ENCODE data around the gene DSC1.
"Not testable (repeated sequence)": the region's sequence is repeated elsewhere in the genome, so short reads cannot be mapped to it uniquely, and the experiment has no call there.

DSC1 gene

GRCh38 chr18:31199190-31199769 is 36.6 kb upstream of the DSC1 start:
- WGBS = 97% methylated on average over 5 of the region's 5 CpGs
- Histone ChIP-seq H3K4me3 (ENCODE audit: low read length) (no peak overlapping the region), H3K4me1 (ENCODE audit: insufficient read depth, low read length) (peaks cover 10% of the 10 kb centered on the region; the same call in 1 of the 2 replicates), H3K27ac (ENCODE audit: low read depth, low read length) (no peak overlapping the region), H3K27me3 (ENCODE audit: insufficient read depth, low read length) (no peaks in the 10 kb centered on the region), H3K9me3 (ENCODE audit: insufficient read depth, low read depth, low read length) (no peaks in the 10 kb centered on the region), H3K9ac (ENCODE audit: low read depth, low read length) (no peak overlapping the region), H3K36me3 (ENCODE audit: insufficient read depth, low read length) (no peaks in the 10 kb centered on the region)

- Histone ChIP-seq H3K9ac (ENCODE audit: low read depth, low read length) (no peak overlapping the region), H3K27me3 (ENCODE audit: insufficient read depth, low read length) (no peaks in the 10 kb centered on the region), H3K36me3 (ENCODE audit: insufficient read depth, low read length) (no peaks in the 10 kb centered on the region), H3K4me1 (ENCODE audit: insufficient read depth, low read length) (peaks cover 5% of the 10 kb centered on the region; the same call in 1 of the 2 replicates), H3K27ac (ENCODE audit: low read depth, low read length) (no peak overlapping the region), H3K9me3 (ENCODE audit: insufficient read depth, low read depth, low read length) (no peaks in the 10 kb centered on the region), H3K4me3 (ENCODE audit: low read length) (no peak overlapping the region)
- 90% methylated on average over 2 of the region's 2 CpGs for WGBS
These were observed 35.0 kb upstream of the DSC1 start for GRCh38 chr18:31197676-31198075.

- WGBS = 90% methylated on average over 3 of the region's 3 CpGs
- no peak overlapping the region for H3K9ac ChIP-seq (ENCODE audit: low read depth, low read length)
- H3K4me3 ChIP-seq (ENCODE audit: low read length) = no peak overlapping the region
- H3K27ac ChIP-seq (ENCODE audit: low read depth, low read length) = no peak overlapping the region
- H3K27me3 ChIP-seq (ENCODE audit: insufficient read depth, low read length) = no peaks in the 10 kb centered on the region
- no peaks in the 10 kb centered on the region for H3K36me3 ChIP-seq (ENCODE audit: insufficient read depth, low read length)
- H3K9me3 ChIP-seq (ENCODE audit: insufficient read depth, low read depth, low read length) = no peaks in the 10 kb centered on the region
- H3K4me1 ChIP-seq (ENCODE audit: insufficient read depth, low read length) = peaks cover 17% of the 10 kb centered on the region
These were observed 32.4 kb upstream of the DSC1 start for GRCh38 chr18:31195063-31195462.

- H3K4me3 ChIP-seq (ENCODE audit: low read length) = no peak overlapping the region
- no peak overlapping the region for H3K9ac ChIP-seq (ENCODE audit: low read depth, low read length)
- no peaks in the 10 kb centered on the region for H3K9me3 ChIP-seq (ENCODE audit: insufficient read depth, low read depth, low read length)
- H3K27me3 ChIP-seq (ENCODE audit: insufficient read depth, low read length) = no peaks in the 10 kb centered on the region
- H3K36me3 ChIP-seq (ENCODE audit: insufficient read depth, low read length) = no peaks in the 10 kb centered on the region
- H3K4me1 ChIP-seq (ENCODE audit: insufficient read depth, low read length) = peaks cover 17% of the 10 kb centered on the region
- no peak overlapping the region for H3K27ac ChIP-seq (ENCODE audit: low read depth, low read length)
These were observed 29.6 kb upstream of the DSC1 start for GRCh38 chr18:31192086-31192776.

GRCh38 chr18:31190919-31191318 is 28.3 kb upstream of the DSC1 start:
- Histone ChIP-seq H3K4me1 (ENCODE audit: insufficient read depth, low read length) (peaks cover 17% of the 10 kb centered on the region), H3K9me3 (ENCODE audit: insufficient read depth, low read depth, low read length) (no peaks in the 10 kb centered on the region), H3K4me3 (ENCODE audit: low read length) (no peak overlapping the region), H3K36me3 (ENCODE audit: insufficient read depth, low read length) (no peaks in the 10 kb centered on the region), H3K9ac (ENCODE audit: low read depth, low read length) (no peak overlapping the region), H3K27me3 (ENCODE audit: insufficient read depth, low read length) (no peaks in the 10 kb centered on the region), H3K27ac (ENCODE audit: low read depth, low read length) (no peak overlapping the region)
- WGBS = 96% methylated on average over 2 of the region's 2 CpGs

GRCh38 chr18:31189757-31190156 is 27.1 kb upstream of the DSC1 start:
- Histone ChIP-seq H3K9me3 (ENCODE audit: insufficient read depth, low read depth, low read length) (no peaks in the 10 kb centered on the region), H3K4me3 (ENCODE audit: low read length) (no peak overlapping the region), H3K9ac (ENCODE audit: low read depth, low read length) (no peak overlapping the region), H3K36me3 (ENCODE audit: insufficient read depth, low read length) (no peaks in the 10 kb centered on the region), H3K27me3 (ENCODE audit: insufficient read depth, low read length) (no peaks in the 10 kb centered on the region), H3K27ac (ENCODE audit: low read depth, low read length) (no peak overlapping the region), H3K4me1 (ENCODE audit: insufficient read depth, low read length) (peaks cover 17% of the 10 kb centered on the region)
- 91% methylated on average over 1 of the region's 2 CpGs for WGBS

- Histone ChIP-seq H3K4me3 (ENCODE audit: low read length) (no peak overlapping the region), H3K27ac (ENCODE audit: low read depth, low read length) (no peak overlapping the region), H3K27me3 (ENCODE audit: insufficient read depth, low read length) (no peaks in the 10 kb centered on the region), H3K36me3 (ENCODE audit: insufficient read depth, low read length) (no peaks in the 10 kb centered on the region), H3K4me1 (ENCODE audit: insufficient read depth, low read length) (peaks cover 7% of the 10 kb centered on the region; the same call in 1 of the 2 replicates), H3K9me3 (ENCODE audit: insufficient read depth, low read depth, low read length) (no peaks in the 10 kb centered on the region), H3K9ac (ENCODE audit: low read depth, low read length) (no peak overlapping the region)
- 81% methylated on average over 3 of the region's 4 CpGs for WGBS
These were observed 22.7 kb upstream of the DSC1 start for GRCh38 chr18:31185186-31185950.

- Histone ChIP-seq H3K4me3 (ENCODE audit: low read length) (no peak overlapping the region), H3K9ac (ENCODE audit: low read depth, low read length) (no peak overlapping the region), H3K4me1 (ENCODE audit: insufficient read depth, low read length) (no peaks in the 10 kb centered on the region), H3K27ac (ENCODE audit: low read depth, low read length) (no peak overlapping the region), H3K27me3 (ENCODE audit: insufficient read depth, low read length) (no peaks in the 10 kb centered on the region), H3K36me3 (ENCODE audit: insufficient read depth, low read length) (no peaks in the 10 kb centered on the region), H3K9me3 (ENCODE audit: insufficient read depth, low read depth, low read length) (no peaks in the 10 kb centered on the region)
- WGBS = 86% methylated on average over 2 of the region's 2 CpGs
These were observed 20.6 kb upstream of the DSC1 start for GRCh38 chr18:31183302-31183701.

GRCh38 chr18:31177369-31177768 is 14.7 kb upstream of the DSC1 start:
- 96% methylated on average over 6 of the region's 6 CpGs for WGBS
- not testable (repeated sequence) for H3K4me1 ChIP-seq (ENCODE audit: insufficient read depth, low read length); H3K27me3 ChIP-seq (ENCODE audit: insufficient read depth, low read length); H3K4me3 ChIP-seq (ENCODE audit: low read length); H3K27ac ChIP-seq (ENCODE audit: low read depth, low read length); H3K9ac ChIP-seq (ENCODE audit: low read depth, low read length); H3K36me3 ChIP-seq (ENCODE audit: insufficient read depth, low read length); H3K9me3 ChIP-seq (ENCODE audit: insufficient read depth, low read depth, low read length)

GRCh38 chr18:31176531-31176930 is 13.9 kb upstream of the DSC1 start:
- Histone ChIP-seq H3K4me1 (ENCODE audit: insufficient read depth, low read length) (no peaks in the 10 kb centered on the region), H3K27ac (ENCODE audit: low read depth, low read length) (no peak overlapping the region), H3K36me3 (ENCODE audit: insufficient read depth, low read length) (no peaks in the 10 kb centered on the region), H3K9me3 (ENCODE audit: insufficient read depth, low read depth, low read length) (peaks cover 5% of the 10 kb centered on the region; the same call in 1 of the 2 replicates), H3K9ac (ENCODE audit: low read depth, low read length) (no peak overlapping the region), H3K27me3 (ENCODE audit: insufficient read depth, low read length) (no peaks in the 10 kb centered on the region), H3K4me3 (ENCODE audit: low read length) (no peak overlapping the region)
- 100% methylated on average over 2 of the region's 2 CpGs for WGBS

GRCh38 chr18:31171144-31171839 is 8.6 kb upstream of the DSC1 start:
- Histone ChIP-seq H3K27ac (ENCODE audit: low read depth, low read length) (no peak overlapping the region), H3K9me3 (ENCODE audit: insufficient read depth, low read depth, low read length) (no peaks in the 10 kb centered on the region)
- no CpG with 5 or more reads among the region's 1 CpG for WGBS

More at GRCh38 chr18:31171144-31171839, 8.6 kb upstream of the DSC1 start:
- H3K27me3 ChIP-seq (ENCODE audit: insufficient read depth, low read length) = no peaks in the 10 kb centered on the region
- no peaks in the 10 kb centered on the region for H3K36me3 ChIP-seq (ENCODE audit: insufficient read depth, low read length)
- H3K4me3 ChIP-seq (ENCODE audit: low read length) = no peak overlapping the region
- no peaks in the 10 kb centered on the region for H3K4me1 ChIP-seq (ENCODE audit: insufficient read depth, low read length)
- no peak overlapping the region for H3K9ac ChIP-seq (ENCODE audit: low read depth, low read length)

All from HUES64 (cell line).